Neural cell (in vitro differentiated cells): ENCODE results near the gene SH3GLB2. TPM values are rescaled to one million over a fixed set of nuclear protein-coding genes. Genes with fewer than 3 reads are reported as not detected.

ENCODE experiments used
- H2AFZ ChIP-seq: fragments of 200-600, 300-800 bp; sonication (generic), shearing (Covaris generic); 2 replicates; pipeline ENCODE4 v1.6.0; 2014; ENCODE audit warnings: low read depth, mild to moderate bottlenecking, antibody characterized with exemption, low read length, moderate library complexity
- H3F3A ChIP-seq: fragments of 200-600 bp; shearing (Covaris generic); 2 replicates; pipeline ENCODE4 v1.6.1; 2016; ENCODE audit warnings: mild to moderate bottlenecking, moderate library complexity, mixed read lengths, antibody characterized with exemption, low read length; ENCODE audit not compliant: insufficient read depth, poor library complexity, severe bottlenecking
- H3K27ac ChIP-seq: fragments of 200-600, 300-800 bp; sonication (generic), shearing (Covaris generic); 2 replicates; pipeline ENCODE4 v1.5.1; 2014; ENCODE audit warnings: mild to moderate bottlenecking, low read length, moderate library complexity
- H3K27me3 ChIP-seq: fragments of 300-800, 200-600 bp; sonication (generic), shearing (Covaris generic); 2 replicates; pipeline ENCODE4 v1.6.0; 2014; ENCODE audit warnings: mild to moderate bottlenecking, low read depth, low read length, moderate library complexity; ENCODE audit not compliant: insufficient read depth
- H3K36me3 ChIP-seq: fragments of 300-800, 200-600 bp; sonication (generic), shearing (Covaris generic); 2 replicates; pipeline ENCODE4 v1.5.1; 2014; ENCODE audit warnings: mild to moderate bottlenecking, antibody characterized with exemption, low read length, moderate library complexity; ENCODE audit not compliant: insufficient read depth
- H3K4me2 ChIP-seq: fragments of 300-800, 200-600 bp; sonication (generic), shearing (Covaris generic); 2 replicates; pipeline ENCODE4 v1.6.0; 2014; ENCODE audit warnings: mild to moderate bottlenecking, low read length
- H3K4me3 ChIP-seq: fragments of 300-800, 200-600 bp; sonication (generic), shearing (Covaris generic); 2 replicates; pipeline ENCODE4 v1.5.1; 2014; ENCODE audit warnings: mild to moderate bottlenecking, low read length, moderate library complexity
- H3K79me2 ChIP-seq: fragments of 200-600 bp; shearing (Covaris generic); replicated peaks from 2 replicates; pipeline ENCODE4 v1.6.0; 2014; ENCODE audit warnings: mild to moderate bottlenecking, low read length, moderate library complexity; ENCODE audit not compliant: insufficient read depth
- H3K9ac ChIP-seq: fragments of 300-800, 200-600 bp; sonication (generic), shearing (Covaris generic); 2 replicates; pipeline ENCODE4 v1.6.1; 2016; ENCODE audit warnings: mild to moderate bottlenecking, low read length, mixed read lengths
- H3K9me2 ChIP-seq: fragments of 200-600 bp; shearing (Covaris generic); 2 replicates; pipeline ENCODE4 v1.6.1; 2016; ENCODE audit warnings: mild to moderate bottlenecking, low read length, mixed read lengths; ENCODE audit not compliant: insufficient read depth
- H3K9me3 ChIP-seq: fragments of 200-600, 300-800 bp; sonication (generic), shearing (Covaris generic); 2 replicates; pipeline ENCODE4 v1.6.1; 2016; ENCODE audit warnings: mild to moderate bottlenecking, mixed run types, low read length, moderate library complexity, mixed read lengths
- H4K20me1 ChIP-seq: fragments of 200-600 bp; shearing (Covaris generic); 2 replicates; pipeline ENCODE4 v1.6.1; 2016; ENCODE audit warnings: mild to moderate bottlenecking, mixed run types; ENCODE audit not compliant: insufficient read depth
- CTCF ChIP-seq: fragments of 450-650 bp; IDR thresholded peaks from 2 replicates; pipeline ENCODE4 v1.5.1; 2014; ENCODE audit warnings: antibody characterized with exemption, mild to moderate bottlenecking, moderate library complexity; ENCODE audit not compliant: poor library complexity, severe bottlenecking
- EP300 ChIP-seq: fragments of 450-650 bp; conservative IDR thresholded peaks from 2 replicates; pipeline ENCODE4 v1.6.1; 2014; ENCODE audit warnings: antibody characterized with exemption, mild to moderate bottlenecking, moderate library complexity; ENCODE audit not compliant: poor library complexity, severe bottlenecking
- EZH2 ChIP-seq: fragments of 200-600, 300-800 bp; shearing (Covaris generic), sonication (generic); IDR thresholded peaks from 2 replicates; pipeline ENCODE4 v1.6.1; 2014; ENCODE audit warnings: antibody characterized with exemption, low read length, borderline replicate concordance, mild to moderate bottlenecking; ENCODE audit not compliant: insufficient read depth, poor library complexity, severe bottlenecking
- MXI1 ChIP-seq: fragments of 450-650 bp; conservative IDR thresholded peaks from 2 replicates; pipeline ENCODE4 v1.6.1; 2014; ENCODE audit warnings: antibody characterized with exemption, mild to moderate bottlenecking; ENCODE audit not compliant: poor library complexity, severe bottlenecking
- POLR2AphosphoS5 ChIP-seq: IDR thresholded peaks from 2 replicates; pipeline ENCODE4 v1.6.1; 2012
- RAD21 ChIP-seq: fragments of 450-650 bp; conservative IDR thresholded peaks from 2 replicates; pipeline ENCODE4 v1.6.1; 2014; ENCODE audit warnings: antibody characterized with exemption, mild to moderate bottlenecking, moderate library complexity
- REST ChIP-seq: IDR thresholded peaks from 2 replicates; pipeline ENCODE4 v1.6.1; 2012; ENCODE audit warnings: borderline replicate concordance
- SMC3 ChIP-seq: fragments of 450-650 bp; conservative IDR thresholded peaks from 2 replicates; pipeline ENCODE4 v1.6.1; 2014; ENCODE audit warnings: antibody characterized with exemption, mild to moderate bottlenecking, moderate library complexity; ENCODE audit not compliant: poor library complexity
- TAF1 ChIP-seq: IDR thresholded peaks from 2 replicates; pipeline ENCODE4 v1.6.1; 2012; ENCODE audit warnings: low read depth
- polyA plus RNA-seq: library from polyadenylated mRNA; depleted of rRNA; stranded (reverse); fragments of >200 nt; gene quantifications from 2 replicates; pipeline ENCODE4 v1.2.3, GENCODE V29; 2014

Gene SH3GLB2
- polyA plus RNA-seq, 1 donor from 2014 or later = 128 TPM

DNA sequence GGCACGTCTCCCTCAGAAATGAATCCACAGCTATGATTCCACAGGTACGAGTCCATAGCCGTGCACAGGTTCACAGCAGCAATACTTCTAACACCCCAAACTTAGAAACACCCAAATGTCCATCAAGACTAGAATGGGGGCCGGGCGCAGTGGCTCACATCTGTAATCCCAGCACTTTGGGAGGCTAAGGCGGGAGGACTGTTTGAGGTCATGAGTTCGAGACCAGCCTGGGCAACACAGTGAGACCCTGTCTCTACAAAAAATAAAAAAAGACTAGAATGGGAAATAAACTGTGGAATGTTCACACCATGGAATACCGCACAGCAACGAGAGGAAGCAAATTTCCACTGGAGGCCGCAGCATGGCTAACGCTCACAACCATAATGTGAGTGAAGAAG is 48.5 kb upstream of the SH3GLB2 start:
- H2AFZ ChIP-seq = no peak overlapping the region
- H3K9me2 ChIP-seq = no peaks in the 10 kb centered on the region
- no peak overlapping the region for H3K4me2 ChIP-seq
- H3K27me3 ChIP-seq = no peaks in the 10 kb centered on the region
- no peaks in the 10 kb centered on the region for H4K20me1 ChIP-seq
- H3F3A ChIP-seq = no peaks in the 10 kb centered on the region
- peaks cover 4% of the 10 kb centered on the region for H3K79me2 ChIP-seq
- no peaks in the 10 kb centered on the region for H3K36me3 ChIP-seq
- no peak overlapping the region for H3K4me3 ChIP-seq
- H3K9me3 ChIP-seq = no peaks in the 10 kb centered on the region
- TF ChIP-seq TAF1 (no peak), EZH2 (no peak), REST (no peak), RAD21 (no peak), POLR2AphosphoS5 (no peak), CTCF (no peak), EP300 (no peak), SMC3 (no peak), MXI1 (no peak)
- H3K9ac ChIP-seq = no peak overlapping the region
- H3K27ac ChIP-seq = no peak overlapping the region

DNA sequence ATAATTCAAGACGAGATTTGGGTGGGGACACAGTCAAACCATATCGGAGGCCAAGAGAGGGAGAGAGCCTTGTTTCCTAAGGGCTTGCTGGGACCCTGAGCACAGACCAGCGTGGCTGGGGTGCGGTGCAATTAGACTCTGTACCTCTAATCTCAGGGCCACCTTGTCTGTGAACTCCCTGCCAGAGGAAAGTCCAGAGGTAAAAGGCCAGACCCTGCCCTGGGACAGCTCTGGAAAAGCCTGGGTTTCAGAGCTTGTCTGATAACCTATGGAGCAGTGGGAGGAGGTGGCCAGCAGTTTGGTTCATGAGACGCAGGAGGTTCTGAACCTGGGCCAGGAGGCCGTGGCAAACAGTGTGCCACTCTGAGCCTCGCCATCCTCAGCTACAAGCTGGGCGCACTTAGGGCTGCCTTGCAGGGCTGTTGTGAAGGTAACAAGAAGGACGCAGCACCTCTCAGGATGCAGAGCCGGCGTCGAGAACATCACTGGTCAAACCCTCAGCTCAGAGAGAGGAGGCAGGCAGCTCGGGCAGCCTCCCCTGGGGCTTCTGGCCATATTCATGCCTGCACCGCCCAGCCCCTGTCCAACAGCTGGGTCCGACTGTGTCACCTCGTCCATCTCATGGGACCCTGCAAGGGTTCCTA is 48.0 kb upstream of the SH3GLB2 start:
- H2AFZ ChIP-seq = no peak overlapping the region
- H3K9ac ChIP-seq = no peak overlapping the region
- H4K20me1 ChIP-seq = no peaks in the 10 kb centered on the region
- no peaks in the 10 kb centered on the region for H3K9me3 ChIP-seq
- H3K9me2 ChIP-seq = no peaks in the 10 kb centered on the region
- H3K27me3 ChIP-seq = no peaks in the 10 kb centered on the region
- H3K27ac ChIP-seq = no peak overlapping the region
- no peaks in the 10 kb centered on the region for H3K79me2 ChIP-seq
- H3F3A ChIP-seq = no peaks in the 10 kb centered on the region
- H3K4me3 ChIP-seq = no peak overlapping the region
- H3K36me3 ChIP-seq = no peaks in the 10 kb centered on the region
- TF ChIP-seq EP300 (no peak), EZH2 (no peak), RAD21 (no peak), CTCF (no peak), POLR2AphosphoS5 (no peak), REST (no peak), TAF1 (no peak), SMC3 (no peak), MXI1 (no peak)
- H3K4me2 ChIP-seq = no peak overlapping the region
